ENCODE measurements around the gene GPX2.

- TF ChIP-seq CTCF (IDR thresholded peaks at IDR 0.05; ENCODE audit: insufficient read depth, low read depth, low read length): no peak
- no peak for TF ChIP-seq EZH2 (IDR thresholded peaks at IDR 0.05; ENCODE audit: insufficient read depth, low read length)
These were observed 27.5 kb downstream of the GPX2 start for GRCh38 chr14:64915029-64915424.
